NB4 (cell line): ENCODE results near the gene CLEC1A.
A peak's percentile ranks its signal among the peaks of the same experiment; 100 is the strongest.

Experiments
- DNase-seq: peaks from one replicate; pipeline ENCODE4 v3.0.0; 2010; ENCODE audit warnings: low read depth
- H3K4me3 ChIP-seq: one replicate; pipeline ENCODE4 v1.5.1; 2011; ENCODE audit warnings: mild to moderate bottlenecking, low read depth, low read length, moderate library complexity
- MYC ChIP-seq: IDR thresholded peaks from 2 replicates; pipeline ENCODE4 v1.6.1; 2011; ENCODE audit warnings: low read depth, low read length
- POLR2A ChIP-seq: IDR thresholded peaks from 2 replicates; pipeline ENCODE4 v1.6.1; 2011; ENCODE audit warnings: mild to moderate bottlenecking; ENCODE audit not compliant: insufficient read length; ENCODE audit errors: extremely low read depth
- TF ChIP-seq, protein P1 (sequence below): IDR thresholded peaks from 2 replicates; pipeline ENCODE4 v1.6.1; 2011; ENCODE audit warnings: low read depth, low read length
- TF ChIP-seq, protein P2 (sequence below): IDR thresholded peaks from one replicate; pipeline ENCODE4 v1.5.1; 2012; ENCODE audit warnings: low read depth, low read length

Gene CLEC1A

DNA sequence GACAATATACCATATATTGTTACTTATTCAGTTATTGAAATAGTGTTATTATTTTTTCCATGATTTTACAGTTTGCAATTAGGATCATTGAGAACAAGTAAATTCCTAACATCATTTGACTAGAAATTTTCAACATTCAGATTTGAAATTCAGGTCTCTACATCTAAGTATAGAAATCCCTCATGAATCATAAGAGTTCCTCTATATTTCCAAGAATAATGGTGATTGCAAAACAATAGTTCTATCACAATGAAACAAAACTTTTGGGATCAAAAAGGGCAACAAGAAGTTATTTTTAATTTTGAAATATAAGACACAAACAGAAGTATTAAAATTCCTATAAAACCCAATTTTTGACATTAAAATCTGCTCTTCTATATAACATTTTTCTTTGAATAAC lies 10.8 kb downstream of the CLEC1A start:
- TF ChIP-seq POLR2A (no peak), MYC (no peak)
- TF ChIP-seq, protein P1, sequence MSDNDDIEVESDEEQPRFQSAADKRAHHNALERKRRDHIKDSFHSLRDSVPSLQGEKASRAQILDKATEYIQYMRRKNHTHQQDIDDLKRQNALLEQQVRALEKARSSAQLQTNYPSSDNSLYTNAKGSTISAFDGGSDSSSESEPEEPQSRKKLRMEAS: no peak
- TF ChIP-seq, protein P2, sequence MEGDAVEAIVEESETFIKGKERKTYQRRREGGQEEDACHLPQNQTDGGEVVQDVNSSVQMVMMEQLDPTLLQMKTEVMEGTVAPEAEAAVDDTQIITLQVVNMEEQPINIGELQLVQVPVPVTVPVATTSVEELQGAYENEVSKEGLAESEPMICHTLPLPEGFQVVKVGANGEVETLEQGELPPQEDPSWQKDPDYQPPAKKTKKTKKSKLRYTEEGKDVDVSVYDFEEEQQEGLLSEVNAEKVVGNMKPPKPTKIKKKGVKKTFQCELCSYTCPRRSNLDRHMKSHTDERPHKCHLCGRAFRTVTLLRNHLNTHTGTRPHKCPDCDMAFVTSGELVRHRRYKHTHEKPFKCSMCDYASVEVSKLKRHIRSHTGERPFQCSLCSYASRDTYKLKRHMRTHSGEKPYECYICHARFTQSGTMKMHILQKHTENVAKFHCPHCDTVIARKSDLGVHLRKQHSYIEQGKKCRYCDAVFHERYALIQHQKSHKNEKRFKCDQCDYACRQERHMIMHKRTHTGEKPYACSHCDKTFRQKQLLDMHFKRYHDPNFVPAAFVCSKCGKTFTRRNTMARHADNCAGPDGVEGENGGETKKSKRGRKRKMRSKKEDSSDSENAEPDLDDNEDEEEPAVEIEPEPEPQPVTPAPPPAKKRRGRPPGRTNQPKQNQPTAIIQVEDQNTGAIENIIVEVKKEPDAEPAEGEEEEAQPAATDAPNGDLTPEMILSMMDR: no peak
- DNase-seq: no peak

DNA sequence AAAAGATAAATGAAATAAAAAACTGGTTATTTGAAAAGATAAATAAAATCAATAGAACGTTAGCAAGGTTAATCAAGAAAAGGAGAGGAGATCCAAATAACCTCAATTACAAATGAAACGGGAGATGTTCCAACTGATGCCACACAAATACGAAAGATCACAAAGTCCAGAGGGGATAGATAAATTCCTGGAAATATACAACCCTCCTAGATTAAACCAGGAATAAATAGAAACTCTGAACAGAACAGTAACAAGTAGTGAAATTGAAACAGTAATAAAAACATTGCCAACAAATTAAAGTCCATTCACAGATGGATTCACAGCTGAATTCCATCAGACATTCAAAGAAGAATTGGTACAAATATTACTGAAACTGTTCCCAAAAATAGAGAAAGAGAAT lies 12.4 kb downstream of the CLEC1A start:
- H3K4me3 ChIP-seq: no peak overlapping the region
- TF ChIP-seq, protein P1: no peak
- TF ChIP-seq MYC (no peak), POLR2A (no peak)
- TF ChIP-seq, protein P2: no peak
- DNase-seq: no peak

More for the DNA sequence above, 10.8 kb downstream of the CLEC1A start:
- H3K4me3 ChIP-seq: no peak overlapping the region

DNA sequence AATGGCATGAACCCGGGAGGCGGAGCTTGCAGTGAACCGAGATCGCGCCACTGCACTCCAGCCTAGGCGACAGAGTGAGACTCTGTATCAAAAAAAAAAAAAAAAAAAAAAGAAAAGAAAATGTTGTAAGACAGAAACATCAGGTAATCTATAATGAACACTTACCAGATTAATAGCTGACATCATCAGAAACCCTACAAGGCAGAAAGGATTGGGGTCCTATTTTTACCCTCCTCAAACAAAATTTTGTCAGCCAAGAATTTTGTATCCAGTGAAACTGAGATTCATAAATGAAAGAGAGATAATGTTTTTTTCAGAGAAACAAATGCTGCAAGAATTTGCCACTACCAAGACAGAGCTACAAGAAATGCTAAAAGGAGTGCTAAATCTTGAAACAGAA lies 14.1 kb downstream of the CLEC1A start:
- TF ChIP-seq, protein P1: no peak
- TF ChIP-seq MYC: no peak
- TF ChIP-seq, protein P2: no peak
- no peak for DNase-seq
- no peak overlapping the region for H3K4me3 ChIP-seq

DNA sequence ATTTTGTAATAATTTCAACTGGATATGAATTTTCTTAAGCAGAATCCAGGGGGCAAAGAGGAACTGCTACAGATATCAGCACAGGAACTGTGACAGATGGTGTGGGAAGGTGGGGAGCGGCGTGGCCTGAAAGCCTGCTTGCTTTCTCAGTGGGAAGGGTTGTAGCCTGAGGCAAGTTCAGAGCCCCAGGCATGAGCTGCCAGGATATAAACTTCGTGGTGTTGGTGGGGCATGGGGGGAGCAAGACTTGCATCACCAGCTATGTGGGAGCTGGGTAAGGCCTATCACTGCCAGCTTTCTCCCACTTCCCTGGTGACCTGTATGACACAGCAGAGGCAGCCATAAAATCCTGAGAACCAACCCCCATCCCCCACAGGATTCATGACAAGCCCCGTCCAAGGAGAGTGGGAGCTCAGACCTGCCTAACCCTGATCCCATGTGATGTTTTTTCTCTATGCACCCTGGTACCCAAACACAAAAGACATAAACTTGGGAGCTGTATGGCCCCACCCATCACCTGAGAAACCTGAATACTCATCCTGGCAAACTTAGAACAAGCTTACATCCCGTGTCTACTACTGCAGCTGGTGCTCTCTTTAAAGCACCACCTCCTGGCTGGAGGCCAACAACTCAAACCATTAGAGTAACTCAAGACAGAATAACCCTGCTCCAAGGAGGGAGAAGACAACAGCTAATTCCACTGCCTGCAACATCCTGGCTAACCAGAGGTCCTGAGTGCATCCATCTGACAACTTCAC lies 16.5 kb downstream of the CLEC1A start:
- DNase-seq: peak; percentile 52
- TF ChIP-seq MYC: no peak
- TF ChIP-seq POLR2A: no peak
- TF ChIP-seq, protein P1: no peak
- TF ChIP-seq, protein P2: no peak
- H3K4me3 ChIP-seq: no peak overlapping the region

DNA sequence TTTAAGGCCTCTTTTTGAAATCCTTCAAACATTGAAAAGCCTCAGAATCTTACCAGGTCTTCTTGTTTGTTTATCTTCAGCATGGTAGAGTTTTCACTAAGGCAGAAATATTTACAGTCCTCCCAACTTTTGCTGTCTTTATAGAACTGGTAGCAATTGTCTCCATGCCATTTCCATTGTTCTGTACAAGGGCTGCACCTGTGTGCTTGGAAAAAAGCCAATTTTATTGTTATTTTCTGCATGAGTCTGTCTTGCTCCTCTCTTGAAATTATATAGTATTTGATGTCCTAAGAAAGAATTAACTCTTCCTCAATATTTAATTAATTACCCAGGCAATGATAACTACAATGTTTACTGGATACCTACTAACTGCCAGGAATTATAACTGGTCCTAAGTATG lies 23.3 kb downstream of the CLEC1A start:
- TF ChIP-seq, protein P2: no peak
- TF ChIP-seq, protein P1: no peak
- no peak for TF ChIP-seq POLR2A
- H3K4me3 ChIP-seq: no peak overlapping the region
- no peak for DNase-seq
